Ovary (tissue), 9 donors: ENCODE measurements around the gene EVI5. TPM values are rescaled to one million over a fixed set of nuclear protein-coding genes. Genes with fewer than 3 reads are reported as not detected.
"Not testable (repeated sequence)": the region's sequence is repeated elsewhere in the genome, so short reads cannot be mapped to it uniquely, and the experiment has no call there.

ENCODE experiments used
- DNase-seq, 5 donors: peaks; one replicate each; pipeline ENCODE4 v3.0.0-alpha.2; 2019 to 2020
- H3K27ac ChIP-seq, 2 donors: fragments of 200-600 bp; one replicate each; pipeline versions ENCODE4 v1.5.1 to v1.8.0; 2019 to 2022
- H3K27me3 ChIP-seq: fragments of 200-600 bp; one replicate; pipeline ENCODE4 v1.8.0; 2022
- H3K36me3 ChIP-seq: fragments of 200-600 bp; sonication (generic); one replicate; pipeline ENCODE4 v1.5.1; 2019
- H3K4me1 ChIP-seq: one replicate; pipeline ENCODE4 v1.8.1; 2013; ENCODE audit warnings: mild to moderate bottlenecking, moderate library complexity; ENCODE audit not compliant: insufficient read depth
- H3K4me3 ChIP-seq: fragments of 200-600 bp; sonication (generic); one replicate; pipeline ENCODE4 v1.5.1; 2017
- H3K9me3 ChIP-seq, 2 donors: fragments of 200-600 bp in 1 of 2; sonication (generic) in 1 of 2; one replicate each; pipeline versions ENCODE4 v1.5.1 to v1.8.1; 2013 to 2019; ENCODE audit warnings: mild to moderate bottlenecking in 1 of 2, moderate library complexity in 1 of 2
- EP300 ChIP-seq: sonication (generic); formaldehyde crosslinking; IDR thresholded peaks from one replicate; pipeline ENCODE4 v1.6.1; 2017; ENCODE audit warnings: antibody characterized with exemption
- POLR2A ChIP-seq: fragments of 450-650 bp; IDR thresholded peaks from one replicate; pipeline ENCODE4 v1.6.1; 2017; ENCODE audit warnings: antibody characterized with exemption, mild to moderate bottlenecking, moderate library complexity
- WGBS, 3 donors: extraction: QIAGEN DNeasy Blood & Tissue Kit in 1 of 3; methylation state at CpG; one replicate each; pipeline versions ENCODE4 v1.1.5 to v1.1.7; 2013 to 2017; 5-methylcytosine and 5-hydroxymethylcytosine counted together
- intact Hi-C, 4 donors: fragments of 100-400 bp; cut with DNase I; formaldehyde crosslinking; loops; one replicate each; pipeline versions ENCODE4 v1.11.0 to v1.15.1; 2022 to 2023
- polyA plus RNA-seq, 2 donors: library from polyadenylated mRNA; stranded (reverse); fragments of 200-250 nt in 1 of 2; fragments of 350-450 nt in 1 of 2; fragmentation: Illumina TruSeq in 1 of 2; extraction: RNeasy Lipid Tissue Mini Kit (QIAGEN cat#74804) in 1 of 2; gene quantifications; one replicate each; pipeline ENCODE4 v1.2.3, GENCODE V29; 2013 to 2014
- total RNA-seq, 7 donors: library from RNA; depleted of rRNA in 2 of 7; stranded (reverse); fragments of >200 nt in 2 of 7; fragmentation: NEBNext Ultra II Directional in 3 of 7; extraction: Animal tissue kit (Norgen Biotek cat#: 25700) in 3 of 7; gene quantifications; one replicate each; pipeline versions ENCODE4 v1.1.0 to v1.2.4, GENCODE V29; 2016 to 2023
- TF ChIP-seq, protein P1 (sequence below), 3 donors: fragments of 450-650 bp in 2 of 3; fragments of 200-600 bp in 1 of 3; IDR thresholded peaks; one replicate each; pipeline versions ENCODE4 v1.5.1 to v1.8.0; 2016 to 2022; ENCODE audit warnings: antibody characterized with exemption in 3 of 3, mild to moderate bottlenecking in 1 of 3
- donor health status: DM: no; HTN: no; CAD: no; lungs with moderate emphysema.
- donor health status: DM: no; HTN: no; CAD: no.
- donor health status: Bipolar disorder and iron deficiency.
- donor health status: DM: yes; HTN: yes; CAD: no.
- donor health status: DM: no; HTN: no; CAD: no.
- donor health status: DM: yes; HTN: yes; CAD: no.

The EVI5 gene
- total and polyA plus RNA-seq, 9 donors: 4.4 to 36.7 (median 23.7) TPM

GRCh38 chr1:92730476-92730875 lies 54.4 kb downstream of the EVI5 start:
- WGBS, 3 donors: 95 to 98% (median 95%) methylated on average over 2 of the region's 2 CpGs
- H3K27ac ChIP-seq: no peak overlapping the region
- intact Hi-C loops: no loop called here

DNA sequence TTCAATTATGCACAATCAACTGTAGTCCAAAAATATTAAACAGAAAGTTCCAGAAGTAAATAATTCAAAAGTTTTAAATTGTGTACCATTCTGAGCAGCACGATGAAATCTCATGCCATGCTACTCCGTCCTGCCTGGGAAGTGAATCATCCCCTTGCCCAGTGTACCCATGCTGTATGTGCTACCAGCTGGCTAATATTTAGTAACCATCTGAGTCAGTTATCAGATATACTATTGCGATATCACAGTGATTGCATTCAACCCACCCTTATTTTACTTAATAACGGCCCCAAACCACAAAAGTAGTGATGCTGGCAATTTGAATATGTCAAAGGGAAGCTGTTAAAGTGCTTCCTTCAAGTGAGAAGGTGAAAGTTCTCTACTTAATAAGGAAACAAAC lies 56.2 kb downstream of the EVI5 start:
- Histone ChIP-seq H3K27me3 (no peaks in the 10 kb centered on the region), H3K9me3 (no peaks in the 10 kb centered on the region), H3K27ac (no peak overlapping the region), H3K4me3 (no peak overlapping the region), H3K36me3 (no peaks in the 10 kb centered on the region), H3K4me1 (no peaks in the 10 kb centered on the region)
- intact Hi-C loops: no loop called here
- DNase-seq: no peak
- TF ChIP-seq, protein P1, sequence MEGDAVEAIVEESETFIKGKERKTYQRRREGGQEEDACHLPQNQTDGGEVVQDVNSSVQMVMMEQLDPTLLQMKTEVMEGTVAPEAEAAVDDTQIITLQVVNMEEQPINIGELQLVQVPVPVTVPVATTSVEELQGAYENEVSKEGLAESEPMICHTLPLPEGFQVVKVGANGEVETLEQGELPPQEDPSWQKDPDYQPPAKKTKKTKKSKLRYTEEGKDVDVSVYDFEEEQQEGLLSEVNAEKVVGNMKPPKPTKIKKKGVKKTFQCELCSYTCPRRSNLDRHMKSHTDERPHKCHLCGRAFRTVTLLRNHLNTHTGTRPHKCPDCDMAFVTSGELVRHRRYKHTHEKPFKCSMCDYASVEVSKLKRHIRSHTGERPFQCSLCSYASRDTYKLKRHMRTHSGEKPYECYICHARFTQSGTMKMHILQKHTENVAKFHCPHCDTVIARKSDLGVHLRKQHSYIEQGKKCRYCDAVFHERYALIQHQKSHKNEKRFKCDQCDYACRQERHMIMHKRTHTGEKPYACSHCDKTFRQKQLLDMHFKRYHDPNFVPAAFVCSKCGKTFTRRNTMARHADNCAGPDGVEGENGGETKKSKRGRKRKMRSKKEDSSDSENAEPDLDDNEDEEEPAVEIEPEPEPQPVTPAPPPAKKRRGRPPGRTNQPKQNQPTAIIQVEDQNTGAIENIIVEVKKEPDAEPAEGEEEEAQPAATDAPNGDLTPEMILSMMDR (IDR thresholded peaks at IDR 0.05): no peak
- no peak for TF ChIP-seq EP300
- TF ChIP-seq POLR2A: no peak
- 91 to 96% (median 91%) methylated on average over 4 of the region's 4 CpGs for WGBS, 3 donors

More at GRCh38 chr1:92730476-92730875, 54.4 kb downstream of the EVI5 start:
- TF ChIP-seq EP300: no peak
- no peaks in the 10 kb centered on the region for H3K36me3 ChIP-seq
- H3K9me3 ChIP-seq: no peaks in the 10 kb centered on the region
- H3K4me3 ChIP-seq: no peak overlapping the region
- no peaks in the 10 kb centered on the region for H3K27me3 ChIP-seq
- H3K4me1 ChIP-seq: no peaks in the 10 kb centered on the region
- DNase-seq: no peak

GRCh38 chr1:92723713-92724112 lies 61.2 kb downstream of the EVI5 start:
- DNase-seq, H3K27me3 ChIP-seq, intact Hi-C loops, H3K9me3 ChIP-seq, H3K4me1 ChIP-seq, H3K36me3 ChIP-seq, H3K27ac ChIP-seq, H3K4me3 ChIP-seq: not testable (repeated sequence)
- WGBS, 3 donors: 91 to 93% (median 92%) methylated on average over 9 of the region's 9 CpGs

DNA sequence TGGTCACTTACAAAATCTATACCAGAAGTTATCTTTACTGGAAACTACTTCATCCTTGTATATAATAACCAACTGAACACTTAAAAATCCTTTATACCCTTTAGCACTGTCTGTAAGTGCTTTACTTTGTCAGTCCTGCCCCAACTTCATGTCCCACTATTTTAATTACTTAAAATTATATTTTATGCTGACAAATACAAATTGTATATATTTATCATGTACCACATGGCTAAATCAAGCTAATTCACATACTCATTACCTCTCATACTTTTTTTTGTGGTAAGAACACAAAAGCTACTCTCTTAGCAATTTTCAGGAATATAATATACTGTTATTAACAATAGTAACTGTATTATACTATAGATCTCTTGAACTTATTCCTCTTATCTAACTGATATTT lies 63.0 kb downstream of the EVI5 start:
- Histone ChIP-seq H3K27ac (no peak overlapping the region), H3K36me3 (no peaks in the 10 kb centered on the region), H3K4me1 (no peaks in the 10 kb centered on the region), H3K27me3 (no peaks in the 10 kb centered on the region), H3K4me3 (no peak overlapping the region), H3K9me3 (no peaks in the 10 kb centered on the region)
- DNase-seq: no peak
- TF ChIP-seq EP300: no peak
- TF ChIP-seq, protein P1 (IDR thresholded peaks at IDR 0.05): no peak
- TF ChIP-seq POLR2A: no peak
- intact Hi-C loops: no loop called here

DNA sequence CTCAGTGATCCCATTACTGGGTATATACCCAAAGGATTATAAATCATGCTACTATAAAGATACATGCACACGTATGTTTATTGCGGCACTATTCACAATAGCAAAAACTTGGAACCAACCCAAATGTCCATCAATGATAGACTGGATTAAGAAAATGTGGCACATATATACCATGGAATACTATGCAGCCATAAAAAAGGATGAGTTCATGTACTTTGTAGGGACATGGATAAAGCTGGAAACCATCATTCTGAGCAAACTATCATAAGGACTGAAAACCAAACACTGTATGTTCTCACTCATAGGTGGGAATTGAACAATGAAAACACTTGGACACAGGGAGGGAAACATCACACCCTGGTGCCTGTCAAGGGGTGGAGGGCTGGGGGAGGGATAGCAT lies 63.8 kb downstream of the EVI5 start:
- H3K36me3 ChIP-seq, intact Hi-C loops, H3K27me3 ChIP-seq, H3K9me3 ChIP-seq, H3K27ac ChIP-seq, DNase-seq, H3K4me1 ChIP-seq, H3K4me3 ChIP-seq: not testable (repeated sequence)
- WGBS, 3 donors: 75 to 98% (median 88%) methylated on average over 1 to 2 of the region's 2 CpGs

DNA sequence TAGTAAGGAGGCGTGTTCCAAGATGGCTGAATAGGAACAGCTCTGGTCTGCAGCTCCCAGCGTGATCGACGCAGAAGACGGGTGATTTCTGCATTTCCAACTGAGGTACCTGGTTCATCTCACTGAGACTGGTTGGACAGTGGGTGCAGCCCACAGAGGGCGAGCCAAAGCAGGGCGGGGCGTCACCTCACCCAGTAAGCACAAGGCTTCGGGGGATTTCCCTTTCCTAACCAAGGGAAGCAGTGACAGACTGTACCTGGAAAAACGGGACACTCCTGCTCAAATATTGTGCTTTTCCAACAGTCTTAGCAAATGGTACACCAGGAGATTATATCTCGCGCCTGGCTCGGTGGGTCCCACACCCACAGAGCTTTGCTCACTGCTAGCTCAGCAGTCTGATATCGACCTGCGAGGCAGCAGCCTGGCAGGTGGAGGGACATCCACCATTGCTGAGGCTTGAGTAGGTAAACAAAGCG lies 69.4 kb downstream of the EVI5 start:
- WGBS, 3 donors: 97% methylated on average over 16 of the region's 16 CpGs
- H3K4me1 ChIP-seq, H3K27me3 ChIP-seq, H3K27ac ChIP-seq, H3K9me3 ChIP-seq, intact Hi-C loops, H3K4me3 ChIP-seq, DNase-seq, H3K36me3 ChIP-seq: not testable (repeated sequence)

- WGBS, 3 donors: 96 to 98% (median 97%) methylated on average over 2 of the region's 2 CpGs
- intact Hi-C loops: no loop called here
These were observed 71.0 kb downstream of the EVI5 start for GRCh38 chr1:92713939-92714338.

More at GRCh38 chr1:92713939-92714338, 71.0 kb downstream of the EVI5 start:
- H3K4me1 ChIP-seq: peaks cover 2% of the 10 kb centered on the region
- H3K4me3 ChIP-seq: no peak overlapping the region
- H3K27ac ChIP-seq: no peak overlapping the region
- H3K9me3 ChIP-seq: no peaks in the 10 kb centered on the region
- no peaks in the 10 kb centered on the region for H3K36me3 ChIP-seq
- DNase-seq: no peak
- TF ChIP-seq POLR2A: no peak
- TF ChIP-seq EP300: no peak
- TF ChIP-seq, protein P1 (IDR thresholded peaks at IDR 0.05): no peak
- no peaks in the 10 kb centered on the region for H3K27me3 ChIP-seq
